ENCODE results near the gene IL26.
A peak's percentile ranks its signal among the peaks of the same experiment; 100 is the strongest.

IL26 gene

DNA sequence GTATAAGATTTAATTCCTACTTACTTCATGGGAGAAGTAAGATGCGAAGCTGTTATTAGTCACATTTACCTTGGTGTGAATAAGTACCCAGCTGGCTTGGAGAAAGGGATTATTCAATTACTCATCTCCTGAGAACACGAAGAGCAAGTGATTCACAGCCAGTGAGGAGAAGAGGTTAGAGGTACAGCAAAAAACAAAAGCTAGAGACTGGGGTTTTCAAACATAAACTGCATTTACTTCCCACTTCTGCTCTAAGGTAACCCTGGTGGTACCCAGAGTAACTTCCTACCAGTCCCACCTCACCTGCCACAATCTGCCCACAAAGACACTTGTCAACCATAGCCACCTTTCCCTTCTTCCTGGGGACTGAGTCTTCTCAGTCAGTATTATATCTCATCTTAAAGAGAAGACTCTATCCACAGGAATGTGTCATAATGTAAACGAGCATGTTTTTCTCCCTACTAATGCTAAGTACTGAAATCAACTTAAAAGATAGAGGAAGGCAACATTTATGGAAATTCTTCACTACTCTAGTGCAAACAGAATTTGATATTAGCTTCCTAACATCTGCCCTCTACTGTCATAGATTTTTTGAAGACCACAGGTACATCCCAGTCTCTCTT lies 33.8 kb upstream of the IL26 start:
- Histone ChIP-seq H3K36me3 (ENCODE audit: control insufficient read depth, insufficient read depth, low read length) (no peaks in the 10 kb centered on the region), H3K9ac (ENCODE audit: low read length) (no peak overlapping the region), H3K4me1 (ENCODE audit: control insufficient read depth, insufficient read depth, low read length) (no peaks in the 10 kb centered on the region), H3K27ac (ENCODE audit: low read depth, low read length) (no peak overlapping the region), H3K4me3 (ENCODE audit: low read length) (no peak overlapping the region), H3K27me3 (ENCODE audit: control insufficient read depth, insufficient read depth, low read length) (no peaks in the 10 kb centered on the region)

DNA sequence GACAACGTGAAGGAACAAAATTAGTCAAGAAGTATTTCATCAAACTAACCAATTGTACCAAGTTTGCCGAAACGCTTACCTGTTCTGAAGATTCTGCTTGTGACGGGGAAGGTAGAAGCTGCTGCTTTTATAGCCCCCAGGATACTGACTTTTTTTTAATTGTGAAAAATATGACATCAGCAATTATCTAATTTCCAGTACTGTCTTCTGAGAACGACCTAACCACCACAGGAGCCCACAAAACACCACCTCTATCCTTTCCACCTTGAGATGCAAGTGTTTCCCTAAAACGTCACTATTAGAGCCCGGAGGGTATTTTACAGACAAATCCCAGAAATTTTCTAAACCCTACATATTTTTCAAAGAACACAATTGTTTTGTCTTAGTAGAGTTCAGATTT lies 27.9 kb upstream of the IL26 start, which contains the start of gene IL22:
Gene IL22, minus strand, starts transcription at position 101 of the 400 bp plus-strand sequence. CDS start 156 bp downstream, outside the sequence.
- H3K4me1 ChIP-seq (ENCODE audit: control insufficient read depth, insufficient read depth, low read length) = no peaks in the 10 kb centered on the region
- no peaks in the 10 kb centered on the region for H3K27me3 ChIP-seq (ENCODE audit: control insufficient read depth, insufficient read depth, low read length)
- no peak within 1 kb of the TSS for H3K4me3 ChIP-seq (ENCODE audit: low read length)
- H3K36me3 ChIP-seq (ENCODE audit: control insufficient read depth, insufficient read depth, low read length) = no peaks in the 10 kb centered on the region
- H3K27ac ChIP-seq (ENCODE audit: low read depth, low read length) = no peak within 1 kb of the TSS
- no peak within 1 kb of the TSS for H3K9ac ChIP-seq (ENCODE audit: low read length)

DNA sequence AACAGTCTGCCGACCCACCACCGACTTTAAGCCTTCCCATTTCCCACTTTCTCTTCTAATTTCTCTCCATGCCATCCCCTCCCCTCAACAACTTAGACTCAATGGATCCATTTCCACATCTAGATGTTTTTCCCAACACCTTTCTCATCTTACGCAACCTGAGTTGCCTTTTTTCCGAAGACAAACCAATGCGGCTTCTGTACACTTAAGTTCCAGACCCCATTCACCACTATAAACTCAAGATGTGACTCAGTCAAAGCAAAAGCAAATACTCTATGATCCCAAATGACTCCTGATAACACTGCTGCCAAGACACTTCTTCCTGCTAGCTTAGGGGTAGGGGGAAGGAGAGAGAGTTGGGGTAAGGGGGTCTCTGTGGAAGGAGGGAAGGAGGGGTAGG lies 26.5 kb upstream of the IL26 start:
- Histone ChIP-seq H3K36me3 (ENCODE audit: control insufficient read depth, insufficient read depth, low read length) (no peaks in the 10 kb centered on the region), H3K9ac (ENCODE audit: low read length) (no peak overlapping the region), H3K4me3 (ENCODE audit: low read length) (no peak overlapping the region), H3K27me3 (ENCODE audit: control insufficient read depth, insufficient read depth, low read length) (no peaks in the 10 kb centered on the region), H3K4me1 (ENCODE audit: control insufficient read depth, insufficient read depth, low read length) (peaks cover 1% of the 10 kb centered on the region), H3K27ac (ENCODE audit: low read depth, low read length) (no peak overlapping the region)

DNA sequence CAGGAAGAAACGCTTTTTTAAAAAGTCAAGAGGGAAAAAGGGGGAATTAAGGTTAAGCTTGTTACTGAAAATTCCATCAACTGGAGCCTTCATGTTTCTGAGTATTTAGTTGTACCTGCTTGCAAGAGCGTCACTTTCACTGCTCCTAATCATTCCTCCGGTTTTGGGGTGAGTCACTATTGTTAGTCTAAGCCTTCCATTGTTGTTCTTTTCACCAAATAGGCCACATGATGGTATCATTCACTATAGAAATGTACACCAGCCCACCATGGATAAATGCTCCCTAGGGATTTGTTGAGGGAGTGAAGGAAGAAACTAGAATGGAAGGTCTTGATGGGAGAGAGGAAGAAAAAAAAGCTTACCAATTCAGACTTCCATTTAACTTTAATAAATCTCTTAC lies 24.8 kb upstream of the IL26 start:
- H3K4me1 ChIP-seq (ENCODE audit: control insufficient read depth, insufficient read depth, low read length) = peaks cover 15% of the 10 kb centered on the region
- no peak overlapping the region for H3K27ac ChIP-seq (ENCODE audit: low read depth, low read length)

DNA sequence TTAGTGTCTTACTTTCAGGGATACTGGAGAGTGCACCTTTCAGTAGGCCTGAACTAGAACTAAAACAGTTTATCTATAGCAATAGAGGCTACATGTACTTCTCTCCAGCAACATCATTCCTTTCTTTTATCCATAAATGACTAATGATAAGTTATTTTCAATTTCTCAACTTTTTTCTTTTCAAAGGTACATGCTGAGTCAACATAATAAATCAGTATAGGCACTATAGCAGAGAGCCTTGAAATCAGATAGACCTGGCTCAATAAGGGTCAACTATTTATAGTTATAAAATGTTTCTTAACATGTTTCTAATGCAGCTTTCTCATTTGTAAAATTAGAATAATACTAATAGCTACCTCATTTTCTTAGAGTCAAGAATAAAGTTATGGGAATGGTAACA lies 22.2 kb upstream of the IL26 start:
- Histone ChIP-seq H3K27me3 (ENCODE audit: control insufficient read depth, insufficient read depth, low read length) (no peaks in the 10 kb centered on the region), H3K4me3 (ENCODE audit: low read length) (no peak overlapping the region), H3K27ac (ENCODE audit: low read depth, low read length) (no peak overlapping the region), H3K9ac (ENCODE audit: low read length) (no peak overlapping the region), H3K36me3 (ENCODE audit: control insufficient read depth, insufficient read depth, low read length) (no peaks in the 10 kb centered on the region), H3K4me1 (ENCODE audit: control insufficient read depth, insufficient read depth, low read length) (peaks cover 17% of the 10 kb centered on the region)

More for the DNA sequence above, 24.8 kb upstream of the IL26 start:
- no peaks in the 10 kb centered on the region for H3K36me3 ChIP-seq (ENCODE audit: control insufficient read depth, insufficient read depth, low read length)
- no peak overlapping the region for H3K9ac ChIP-seq (ENCODE audit: low read length)
- no peaks in the 10 kb centered on the region for H3K27me3 ChIP-seq (ENCODE audit: control insufficient read depth, insufficient read depth, low read length)
- no peak overlapping the region for H3K4me3 ChIP-seq (ENCODE audit: low read length)

DNA sequence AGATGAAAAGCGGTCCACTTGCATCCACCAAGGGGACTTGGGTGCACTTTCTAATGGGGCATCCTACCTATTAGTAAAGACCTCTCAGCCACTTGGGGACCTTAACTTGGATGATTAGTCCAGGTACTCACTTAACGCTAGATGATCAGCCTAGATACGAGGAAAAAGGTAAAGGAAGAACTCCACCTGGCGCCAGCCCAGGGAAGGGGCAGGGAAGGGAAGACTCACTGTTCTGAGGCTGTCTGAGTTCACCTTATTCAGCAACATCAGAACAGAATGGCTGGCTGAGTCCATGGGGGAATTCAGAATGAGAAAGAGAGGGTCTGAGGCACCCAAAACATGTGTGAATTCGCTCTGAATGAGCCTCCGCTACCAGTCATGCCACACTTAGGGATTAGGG lies 20.7 kb upstream of the IL26 start:
- H3K27ac ChIP-seq (ENCODE audit: low read depth, low read length) = peak overlapping the region; percentile 87
- H3K4me3 ChIP-seq (ENCODE audit: low read length) = peak overlapping the region; percentile 6
- no peak overlapping the region for H3K9ac ChIP-seq (ENCODE audit: low read length)
- H3K27me3 ChIP-seq (ENCODE audit: control insufficient read depth, insufficient read depth, low read length) = no peaks in the 10 kb centered on the region
- peaks cover 17% of the 10 kb centered on the region for H3K4me1 ChIP-seq (ENCODE audit: control insufficient read depth, insufficient read depth, low read length)
- H3K36me3 ChIP-seq (ENCODE audit: control insufficient read depth, insufficient read depth, low read length) = no peaks in the 10 kb centered on the region

DNA sequence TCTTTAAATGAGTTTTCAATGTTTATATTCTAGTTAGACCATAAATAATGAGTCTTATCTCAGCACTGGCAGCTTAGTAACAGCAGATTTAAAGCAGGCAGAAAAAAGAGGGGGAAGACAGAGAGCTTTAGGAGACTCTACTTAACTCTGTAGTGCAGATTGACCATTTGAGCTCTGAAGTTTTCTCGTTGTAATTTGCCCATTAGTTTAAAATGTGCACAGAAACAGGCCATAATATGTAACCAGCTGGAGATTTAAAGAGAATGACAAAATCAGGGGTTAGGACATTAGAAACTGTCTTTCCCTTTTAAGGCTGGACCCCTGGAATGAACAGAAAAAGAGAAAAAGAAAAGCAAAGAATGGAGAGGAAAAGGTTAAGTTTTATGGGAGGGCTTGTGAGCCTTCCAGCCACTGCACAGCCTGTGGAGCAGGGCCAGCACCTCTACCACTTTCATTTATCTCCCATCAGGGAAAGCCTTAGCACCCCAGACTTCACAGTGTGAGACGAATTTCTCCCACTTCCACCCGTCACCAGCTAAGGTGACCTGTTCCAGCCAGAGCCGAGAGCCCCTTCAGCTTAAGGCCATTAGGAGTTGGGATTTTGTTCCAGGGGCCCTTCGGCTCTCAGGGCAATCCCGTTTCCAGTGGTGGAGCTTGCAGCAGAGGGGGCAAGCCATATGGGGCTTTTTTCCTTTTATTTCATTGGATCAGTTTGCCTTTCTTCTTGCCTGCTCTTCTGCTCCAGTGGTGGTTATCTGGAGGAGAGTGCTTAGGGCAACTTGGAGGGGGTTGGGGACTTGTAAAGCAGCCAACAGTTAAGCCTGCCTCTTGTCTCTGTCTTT lies 19.8 kb upstream of the IL26 start:
- Histone ChIP-seq H3K4me1 (ENCODE audit: control insufficient read depth, insufficient read depth, low read length) (peaks cover 23% of the 10 kb centered on the region), H3K27ac (ENCODE audit: low read depth, low read length) (peak overlapping the region; percentile 87), H3K4me3 (ENCODE audit: low read length) (peak overlapping the region; percentile 61), H3K36me3 (ENCODE audit: control insufficient read depth, insufficient read depth, low read length) (no peaks in the 10 kb centered on the region), H3K27me3 (ENCODE audit: control insufficient read depth, insufficient read depth, low read length) (no peaks in the 10 kb centered on the region), H3K9ac (ENCODE audit: low read length) (peak overlapping the region; percentile 43)

DNA sequence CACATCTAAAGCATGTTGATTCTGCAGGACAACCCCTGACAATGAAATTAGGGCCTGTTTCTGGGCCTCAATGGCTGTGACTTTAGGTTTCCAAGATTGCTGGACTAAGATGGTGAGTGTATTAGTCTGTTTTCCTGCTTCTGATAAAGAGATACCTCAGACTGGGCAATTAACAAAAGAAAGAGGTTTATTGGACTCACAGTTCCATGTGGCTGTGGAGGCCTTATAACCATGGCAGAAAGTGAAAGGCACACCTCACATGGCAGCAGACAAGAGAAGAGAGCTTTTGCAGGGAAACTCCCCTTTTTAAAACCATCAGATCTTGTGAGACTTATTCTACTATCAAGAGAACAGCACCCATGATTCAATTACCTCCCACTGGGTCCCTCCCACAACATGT lies 17.2 kb upstream of the IL26 start:
- Histone ChIP-seq H3K4me3 (ENCODE audit: low read length) (no peak overlapping the region), H3K36me3 (ENCODE audit: control insufficient read depth, insufficient read depth, low read length) (no peaks in the 10 kb centered on the region), H3K27ac (ENCODE audit: low read depth, low read length) (no peak overlapping the region), H3K4me1 (ENCODE audit: control insufficient read depth, insufficient read depth, low read length) (peaks cover 26% of the 10 kb centered on the region), H3K27me3 (ENCODE audit: control insufficient read depth, insufficient read depth, low read length) (no peaks in the 10 kb centered on the region), H3K9ac (ENCODE audit: low read length) (no peak overlapping the region)

DNA sequence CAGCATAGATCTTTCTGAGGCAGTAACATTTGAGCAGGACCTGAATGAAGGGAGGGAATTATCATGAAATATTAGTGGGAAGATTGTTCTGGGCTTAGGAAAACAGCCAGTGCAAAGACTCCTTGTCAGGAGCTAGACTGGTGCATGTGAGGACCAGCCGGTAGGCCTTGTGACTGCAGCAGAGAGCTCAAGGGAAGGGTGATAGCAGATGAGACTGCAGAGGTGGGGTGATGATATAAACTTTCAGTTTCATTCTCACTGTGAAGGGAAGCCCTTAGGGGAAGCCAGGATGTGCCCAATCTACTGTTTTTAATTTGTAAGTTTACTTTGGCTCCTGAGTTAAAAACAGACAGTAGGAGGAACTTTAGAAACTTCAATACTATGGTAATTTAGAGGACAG lies 15.4 kb upstream of the IL26 start:
- Histone ChIP-seq H3K4me1 (ENCODE audit: control insufficient read depth, insufficient read depth, low read length) (peaks cover 23% of the 10 kb centered on the region), H3K27me3 (ENCODE audit: control insufficient read depth, insufficient read depth, low read length) (no peaks in the 10 kb centered on the region), H3K9ac (ENCODE audit: low read length) (no peak overlapping the region), H3K27ac (ENCODE audit: low read depth, low read length) (peak overlapping the region; percentile 65), H3K4me3 (ENCODE audit: low read length) (no peak overlapping the region), H3K36me3 (ENCODE audit: control insufficient read depth, insufficient read depth, low read length) (no peaks in the 10 kb centered on the region)

DNA sequence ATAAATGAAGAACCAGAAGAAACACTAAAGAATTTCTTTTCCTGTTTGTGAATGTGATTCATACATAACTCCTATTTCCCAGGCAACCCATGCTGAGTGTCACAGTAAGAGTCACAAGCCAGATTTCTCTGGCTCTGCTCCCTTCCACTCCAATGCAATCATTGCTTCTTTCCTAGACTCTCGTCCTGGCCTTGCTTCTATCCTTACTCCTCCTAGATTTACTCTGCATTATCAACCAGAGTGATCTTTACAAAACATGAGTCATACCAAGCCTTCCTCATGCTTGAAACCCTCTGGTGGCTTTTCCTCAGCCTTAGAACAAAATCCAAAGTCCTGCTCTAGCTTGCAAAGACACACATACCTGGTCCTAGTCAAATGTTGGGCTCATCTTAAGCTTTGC lies 14.5 kb upstream of the IL26 start:
- Histone ChIP-seq H3K4me3 (ENCODE audit: low read length) (no peak overlapping the region), H3K4me1 (ENCODE audit: control insufficient read depth, insufficient read depth, low read length) (peaks cover 16% of the 10 kb centered on the region), H3K9ac (ENCODE audit: low read length) (no peak overlapping the region), H3K36me3 (ENCODE audit: control insufficient read depth, insufficient read depth, low read length) (no peaks in the 10 kb centered on the region), H3K27ac (ENCODE audit: low read depth, low read length) (peak overlapping the region; percentile 65), H3K27me3 (ENCODE audit: control insufficient read depth, insufficient read depth, low read length) (no peaks in the 10 kb centered on the region)

DNA sequence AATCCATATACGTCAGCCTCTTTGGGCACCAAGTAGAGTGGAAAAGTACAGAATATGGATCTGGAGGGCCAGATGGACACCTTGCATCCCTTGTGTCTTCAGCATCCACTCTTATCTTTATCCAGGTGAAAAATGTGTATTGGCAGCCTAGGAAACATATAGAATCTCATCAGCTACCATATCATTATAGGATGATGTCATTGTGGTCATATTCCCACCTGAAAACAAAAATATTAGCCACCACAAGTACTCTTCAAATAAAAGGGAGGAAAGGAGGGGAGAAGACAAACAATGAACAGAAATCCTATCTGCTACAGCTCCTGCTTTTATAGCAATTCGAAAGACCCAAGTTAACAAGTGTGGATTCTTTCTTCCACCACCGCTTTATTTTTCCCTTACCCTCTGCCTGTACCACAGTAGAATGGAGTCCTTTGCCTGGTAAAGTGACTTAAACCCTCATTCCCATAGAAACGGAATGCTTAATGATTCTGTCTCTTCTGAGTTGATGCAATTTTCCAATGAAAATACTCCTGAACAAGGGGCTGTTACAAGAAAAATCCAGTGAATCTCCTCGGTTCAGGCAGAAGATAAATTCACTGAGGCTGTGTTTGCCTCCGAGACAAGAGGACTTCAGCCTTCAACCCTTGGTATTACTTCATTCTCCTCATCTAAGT lies 13.8 kb upstream of the IL26 start:
- Histone ChIP-seq H3K9ac (ENCODE audit: low read length) (no peak overlapping the region), H3K27me3 (ENCODE audit: control insufficient read depth, insufficient read depth, low read length) (no peaks in the 10 kb centered on the region), H3K4me1 (ENCODE audit: control insufficient read depth, insufficient read depth, low read length) (peaks cover 16% of the 10 kb centered on the region), H3K36me3 (ENCODE audit: control insufficient read depth, insufficient read depth, low read length) (no peaks in the 10 kb centered on the region), H3K4me3 (ENCODE audit: low read length) (no peak overlapping the region), H3K27ac (ENCODE audit: low read depth, low read length) (peak overlapping the region; percentile 65)

DNA sequence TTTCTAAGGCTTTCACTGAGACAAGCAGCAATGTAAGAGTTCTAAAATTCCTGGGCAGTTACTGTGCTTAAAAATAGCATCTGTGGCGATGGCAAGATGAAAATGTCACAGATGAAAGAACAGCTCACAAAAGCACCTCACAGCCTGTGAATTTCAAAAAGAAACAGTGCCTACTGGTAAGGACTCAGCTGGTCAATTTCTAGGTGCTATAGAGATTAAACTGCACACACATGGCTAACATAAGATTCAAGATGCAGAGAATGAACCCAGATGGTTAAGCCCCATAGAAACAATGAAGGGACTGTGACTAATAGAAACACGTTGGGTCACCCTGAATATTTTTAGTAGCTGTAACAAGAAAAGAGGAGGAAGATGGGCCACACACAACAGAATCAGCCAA lies 12.0 kb upstream of the IL26 start:
- Histone ChIP-seq H3K9ac (ENCODE audit: low read length) (no peak overlapping the region), H3K4me3 (ENCODE audit: low read length) (no peak overlapping the region), H3K36me3 (ENCODE audit: control insufficient read depth, insufficient read depth, low read length) (no peaks in the 10 kb centered on the region), H3K27ac (ENCODE audit: low read depth, low read length) (peak overlapping the region; percentile 34), H3K4me1 (ENCODE audit: control insufficient read depth, insufficient read depth, low read length) (peaks cover 16% of the 10 kb centered on the region), H3K27me3 (ENCODE audit: control insufficient read depth, insufficient read depth, low read length) (no peaks in the 10 kb centered on the region)
